Measurements from ENCODE around the gene CIRBP. TPM values are rescaled to one million over a fixed set of nuclear protein-coding genes. Genes with fewer than 3 reads are reported as not detected.

The CIRBP gene
- total and polyA plus RNA-seq, 2 of the 13 experiments (the other 11 are each of a cell fraction or from before 2014, with no cell fraction given) = 133 to 140 TPM

GRCh38 chr19:1231729-1232637 lies 37.1 kb upstream of the CIRBP start:
- intact Hi-C loops (cut with micrococcal nuclease; ENCODE audit: unreplicated experiment) = no loop called here
- no peaks in the 10 kb centered on the region for H3K27me3 ChIP-seq (ENCODE audit: control insufficient read depth in 1 of 2, insufficient read depth in 2 of 2, low read length in 2 of 2)
- no peak for DNase-seq (ENCODE audit: low spot score)
- peak overlapping the region; percentile 39 for H3K27ac ChIP-seq (ENCODE audit: extremely low read length, insufficient read depth, low read length)
- H3K4me1 ChIP-seq (ENCODE audit: insufficient read depth, low read length) = peaks cover 24% of the 10 kb centered on the region
- no peaks in the 10 kb centered on the region for H3K79me2 ChIP-seq (ENCODE audit: insufficient read depth, low read length)
- ChIA-PET CTCF (ENCODE audit: low intra/inter-chr PET ratio, low total read pairs) (no interaction called here), POLR2A (interaction anchor here (0.7 to 1.3 kb wide), 3 partner anchors 9 to 18 kb away, joined by 3 read pairs; partner anchors contain the start of gene ATP5F1D)
- no peak overlapping the region for H3K4me3 ChIP-seq (replicated peaks in 1 of 3; ENCODE audit: insufficient read depth in 1 of 3, low read depth in 2 of 3, low read length in 3 of 3)
- peak overlapping the region; percentile 31 for H3K4me2 ChIP-seq (ENCODE audit: low read depth, low read length)
- FAIRE-seq = no peak
- WGBS (ENCODE audit: low lambda C conversion rate) = 87% methylated on average over 6 of the region's 15 CpGs
- ATAC-seq = peak; percentile 26
- in situ Hi-C loops (cut with HindIII; ENCODE audit: extremely low pct_ligation_motif_present, low pct_unique_long_range_greater_than_20kb) = no loop called here
- H3K9ac ChIP-seq (ENCODE audit: insufficient read depth, low read depth, low read length) = no peak overlapping the region
- H4K20me1 ChIP-seq (ENCODE audit: insufficient read depth, low read length) = no peaks in the 10 kb centered on the region
- BruUV-seq (replicated peaks) = no TSS peak
- 0 out of 2 replicates have a peak, but pooled peaks have one; percentile 26 for TF ChIP-seq MTA1 (CRISPR knock-in tag; IDR thresholded peaks at IDR 0.05; ENCODE audit: borderline replicate concordance)
- TF ChIP-seq ZNF318 (CRISPR knock-in tag; IDR thresholded peaks at IDR 0.05) = 0 out of 2 replicates have a peak, but pooled peaks have one; percentile 29
- TF ChIP-seq ZFP91 (CRISPR knock-in tag; IDR thresholded peaks at IDR 0.05; ENCODE audit: borderline replicate concordance) = 0 out of 2 replicates have a peak, but pooled peaks have one; percentile 10
- TF ChIP-seq NRL (CRISPR knock-in tag; IDR thresholded peaks at IDR 0.05; ENCODE audit: borderline replicate concordance) = 0 out of 2 replicates have a peak, but pooled peaks have one; percentile 21
- TF ChIP-seq REPIN1 (CRISPR knock-in tag; IDR thresholded peaks at IDR 0.05; ENCODE audit: borderline replicate concordance, low read depth) = no peak
- H3K36me3 ChIP-seq (replicated peaks in 1 of 2; ENCODE audit: control insufficient read depth in 1 of 2, insufficient read depth in 2 of 2, low read length in 2 of 2) = peaks cover 0 to 3% of the 10 kb centered on the region in 2 experiments; a peak in 2 of 5 replicates
- no peaks in the 10 kb centered on the region for H3K9me3 ChIP-seq (ENCODE audit: low read length)
- H2AFZ ChIP-seq (ENCODE audit: low read length) = no peak overlapping the region

Data from HepG2 (cell line).